ENCODE measurements around the gene PRMT6. TPM values are rescaled to one million over a fixed set of nuclear protein-coding genes. Genes with fewer than 3 reads are reported as not detected.

PRMT6 gene
- total and polyA plus RNA-seq, 2 of the 4 experiments (the other 2 are of a cell fraction): 12.5 to 15.4 TPM

GRCh38 chr1:107098961-107099360 is 42.5 kb downstream of the PRMT6 start:
- CTCF ChIA-PET: no interaction called here
- no TSS peak for BruUV-seq (replicated peaks)
- no CpG with 5 or more reads among the region's 3 CpGs for whole genome bisulfite sequencing, 2 experiments (ENCODE audit: extremely low coverage in 2 of 2, insufficient read length in 1 of 2)

More at GRCh38 chr1:107098961-107099360, 42.5 kb downstream of the PRMT6 start:
- no peak overlapping the region for H4K8ac ChIP-seq (ENCODE audit: low read depth in 2 of 2, low read length in 2 of 2)
- H3K9me1 ChIP-seq (ENCODE audit: insufficient read depth, low read length): no peaks in the 10 kb centered on the region
- no peak overlapping the region for H3K4ac ChIP-seq (ENCODE audit: low read depth, low read length)
- no peak overlapping the region for H3K23ac ChIP-seq (ENCODE audit: low read depth, low read length)
- H3K4me2 ChIP-seq (ENCODE audit: low read depth, low read length): no peak overlapping the region
- H4K5ac ChIP-seq (ENCODE audit: low read depth, low read length): no peak overlapping the region
- no peak overlapping the region for H2BK120ac ChIP-seq (ENCODE audit: low read depth, low read length)
- H4K91ac ChIP-seq (ENCODE audit: insufficient read depth, low read depth, low read length): no peak overlapping the region
- no peak overlapping the region for H2BK5ac ChIP-seq (ENCODE audit: low read depth, low read length, poor library complexity, severe bottlenecking)
- in situ Hi-C loops (cut with MboI; ENCODE audit: low sequenced_read_pairs) (no loop called here), dilution Hi-C loops (cut with HindIII; ENCODE audit: low sequenced_read_pairs, unreplicated experiment) (no loop called here), intact Hi-C loops (cut with micrococcal nuclease) (no loop called here)
- no peaks in the 10 kb centered on the region for H3K27me3 ChIP-seq (ENCODE audit: control insufficient read depth, insufficient read depth, low read length)
- H2AK9ac ChIP-seq (replicated peaks; ENCODE audit: low read depth, low read length, poor library complexity): no peak overlapping the region
- H3K79me1 ChIP-seq (ENCODE audit: low read depth in 1 of 2, low read length in 2 of 2): no peaks in the 10 kb centered on the region
- TF ChIP-seq ELK1 (IDR thresholded peaks at IDR 0.05; ENCODE audit: borderline replicate concordance, low read depth, low read length) (no peak), NFE2L2 (IDR thresholded peaks at IDR 0.05; ENCODE audit: low read depth, low read length) (no peak), RFX5 (IDR thresholded peaks at IDR 0.05; ENCODE audit: low read depth, low read length) (no peak), SMC3 (IDR thresholded peaks at IDR 0.05; ENCODE audit: low read depth, low read length) (no peak), FOS (IDR thresholded peaks at IDR 0.05; ENCODE audit: low read depth, low read length) (no peak), RCOR1 (IDR thresholded peaks at IDR 0.05; ENCODE audit: insufficient replicate concordance, low read length) (no peak), BHLHE40 (IDR thresholded peaks at IDR 0.05; ENCODE audit: low read depth, low read length) (no peak), RAD21 (IDR thresholded peaks at IDR 0.05; ENCODE audit: low read length) (no peak), MAFK (IDR thresholded peaks at IDR 0.05; ENCODE audit: low read depth, low read length) (no peak), CEBPB (IDR thresholded peaks at IDR 0.05; ENCODE audit: low read depth, low read length) (no peak), POLR2A (IDR thresholded peaks at IDR 0.05; ENCODE audit: low read depth, low read length) (no peak), MAZ (IDR thresholded peaks at IDR 0.05; ENCODE audit: borderline replicate concordance, low read depth, low read length) (no peak), MXI1 (IDR thresholded peaks at IDR 0.05; ENCODE audit: borderline replicate concordance, low read depth, low read length) (no peak), CTCF (conservative IDR thresholded peaks at IDR 0.05; ENCODE audit: low read depth, low read length) (no peak), CHD1 (IDR thresholded peaks at IDR 0.05; ENCODE audit: low read depth, low read length) (no peak), USF2 (IDR thresholded peaks at IDR 0.05; ENCODE audit: low read depth, low read length) (no peak)
- no peak for DNase-seq
- H2BK20ac ChIP-seq (ENCODE audit: low read depth, low read length): no peak overlapping the region
- H3K36me3 ChIP-seq (ENCODE audit: control insufficient read depth, insufficient read depth, low read length): no peaks in the 10 kb centered on the region
- no peak for ATAC-seq (ENCODE audit: low read depth)
- no peaks in the 10 kb centered on the region for H3K4me1 ChIP-seq (ENCODE audit: control insufficient read depth, insufficient read depth, low read length)
- no peak overlapping the region for H2AFZ ChIP-seq (replicated peaks; ENCODE audit: low read length, poor library complexity)
- H3K9me3 ChIP-seq (ENCODE audit: control insufficient read depth, insufficient read depth, low read length): no peaks in the 10 kb centered on the region
- H3K18ac ChIP-seq (ENCODE audit: low read depth, low read length): no peak overlapping the region
- POLR2A ChIA-PET (ENCODE audit: unreplicated experiment): no interaction called here
- H3K9ac ChIP-seq (ENCODE audit: low read depth, low read length): no peak overlapping the region
- no peaks in the 10 kb centered on the region for H4K20me1 ChIP-seq (ENCODE audit: insufficient read depth, low read length)
- no peak overlapping the region for H2BK15ac ChIP-seq (ENCODE audit: low read depth, low read length)
- no peak overlapping the region for H3K4me3 ChIP-seq (ENCODE audit: insufficient read depth, low read depth, low read length)
- H3K27ac ChIP-seq (ENCODE audit: insufficient read depth, low read length): no peak overlapping the region
- H3K14ac ChIP-seq (replicated peaks; ENCODE audit: low read depth, low read length): no peak overlapping the region
- H2AK5ac ChIP-seq (ENCODE audit: low read depth, low read length): no peak overlapping the region
- no peak overlapping the region for H3K56ac ChIP-seq (ENCODE audit: extremely low read depth, insufficient read depth, low read length)
